ENCODE results near the gene ADAM23. TPM values are rescaled to one million over a fixed set of nuclear protein-coding genes. Genes with fewer than 3 reads are reported as not detected.
A peak's percentile ranks its signal among the peaks of the same experiment; 100 is the strongest.
"Not testable (repeated sequence)": the region's sequence is repeated elsewhere in the genome, so short reads cannot be mapped to it uniquely, and the experiment has no call there.

Gene ADAM23
- 3.7 TPM for total RNA-seq

- Histone ChIP-seq H3K4me1 (ENCODE audit: control insufficient read depth in 3 of 3, insufficient read depth in 3 of 3, low read length in 3 of 3) (peaks cover 5 to 11% (median 11%) of the 10 kb centered on the region in 3 donors), H3K36me3 (ENCODE audit: control insufficient read depth in 3 of 3, insufficient read depth in 3 of 3, low read length in 3 of 3) (no peaks in the 10 kb centered on the region), H3K9ac (ENCODE audit: low read depth in 1 of 3, low read length in 3 of 3) (peak within 1 kb of the TSS; percentile 61 to 79 (median 66)), H3K27ac (ENCODE audit: low read depth, low read length) (no peak within 1 kb of the TSS), H3K4me3 (ENCODE audit: low read length in 3 of 3) (peak within 1 kb of the TSS; percentile 68 to 78 (median 71)), H3K9me3 (ENCODE audit: control insufficient read depth in 3 of 3, low read length in 3 of 3) (no peaks in the 10 kb centered on the region), H3K27me3 (ENCODE audit: control insufficient read depth in 3 of 3, insufficient read depth in 3 of 3, low read length in 3 of 3) (no peaks in the 10 kb centered on the region)
Observed at GRCh38 chr2:206442833-206443734, at the start of gene ADAM23. TSS of gene ADAM23 (plus strand) at chr2:206443532. CDS start at chr2:206443867, 335 bp downstream.

- H3K9me3 ChIP-seq (ENCODE audit: control insufficient read depth in 3 of 3, low read length in 3 of 3), result no peaks in the 10 kb centered on the region
- no peaks in the 10 kb centered on the region for H3K27me3 ChIP-seq (ENCODE audit: control insufficient read depth in 3 of 3, insufficient read depth in 3 of 3, low read length in 3 of 3)
- H3K9ac ChIP-seq (ENCODE audit: low read depth in 1 of 3, low read length in 3 of 3), result no peak overlapping the region
- no peak overlapping the region for H3K4me3 ChIP-seq (ENCODE audit: low read length in 3 of 3)
- no peaks in the 10 kb centered on the region for H3K4me1 ChIP-seq (ENCODE audit: control insufficient read depth in 3 of 3, insufficient read depth in 3 of 3, low read length in 3 of 3)
- no peak overlapping the region for H3K27ac ChIP-seq (ENCODE audit: low read depth, low read length)
- H3K36me3 ChIP-seq (ENCODE audit: control insufficient read depth in 3 of 3, insufficient read depth in 3 of 3, low read length in 3 of 3), result no peaks in the 10 kb centered on the region
Observed at GRCh38 chr2:206396211-206396610, 47.1 kb upstream of the ADAM23 start.

- not testable (repeated sequence) for H3K4me1 ChIP-seq (ENCODE audit: control insufficient read depth in 3 of 3, insufficient read depth in 3 of 3, low read length in 3 of 3); H3K27me3 ChIP-seq (ENCODE audit: control insufficient read depth in 3 of 3, insufficient read depth in 3 of 3, low read length in 3 of 3); H3K4me3 ChIP-seq (ENCODE audit: low read length in 3 of 3); H3K9ac ChIP-seq (ENCODE audit: low read depth in 1 of 3, low read length in 3 of 3); H3K27ac ChIP-seq (ENCODE audit: low read depth, low read length); H3K9me3 ChIP-seq (ENCODE audit: control insufficient read depth in 3 of 3, low read length in 3 of 3); H3K36me3 ChIP-seq (ENCODE audit: control insufficient read depth in 3 of 3, insufficient read depth in 3 of 3, low read length in 3 of 3)
Observed at GRCh38 chr2:206402956-206403569, 40.3 kb upstream of the ADAM23 start.

GRCh38 chr2:206408323-206409320 is 34.7 kb upstream of the ADAM23 start:
- Histone ChIP-seq H3K4me3 (ENCODE audit: low read length in 3 of 3) (no peak overlapping the region), H3K27ac (ENCODE audit: low read depth, low read length) (no peak overlapping the region), H3K36me3 (ENCODE audit: control insufficient read depth in 3 of 3, insufficient read depth in 3 of 3, low read length in 3 of 3) (no peaks in the 10 kb centered on the region), H3K27me3 (ENCODE audit: control insufficient read depth in 3 of 3, insufficient read depth in 3 of 3, low read length in 3 of 3) (no peaks in the 10 kb centered on the region), H3K4me1 (ENCODE audit: control insufficient read depth in 3 of 3, insufficient read depth in 3 of 3, low read length in 3 of 3) (no peaks in the 10 kb centered on the region), H3K9me3 (ENCODE audit: control insufficient read depth in 3 of 3, low read length in 3 of 3) (no peaks in the 10 kb centered on the region), H3K9ac (ENCODE audit: low read depth in 1 of 3, low read length in 3 of 3) (no peak overlapping the region)

GRCh38 chr2:206410714-206411113 is 32.6 kb upstream of the ADAM23 start:
- Histone ChIP-seq H3K36me3 (ENCODE audit: control insufficient read depth in 3 of 3, insufficient read depth in 3 of 3, low read length in 3 of 3) (no peaks in the 10 kb centered on the region), H3K9me3 (ENCODE audit: control insufficient read depth in 3 of 3, low read length in 3 of 3) (no peaks in the 10 kb centered on the region), H3K27me3 (ENCODE audit: control insufficient read depth in 3 of 3, insufficient read depth in 3 of 3, low read length in 3 of 3) (no peaks in the 10 kb centered on the region), H3K4me1 (ENCODE audit: control insufficient read depth in 3 of 3, insufficient read depth in 3 of 3, low read length in 3 of 3) (no peaks in the 10 kb centered on the region), H3K4me3 (ENCODE audit: low read length in 3 of 3) (no peak overlapping the region), H3K27ac (ENCODE audit: low read depth, low read length) (no peak overlapping the region), H3K9ac (ENCODE audit: low read depth in 1 of 3, low read length in 3 of 3) (no peak overlapping the region)

GRCh38 chr2:206415618-206416243 is 27.6 kb upstream of the ADAM23 start:
- Histone ChIP-seq H3K9me3 (ENCODE audit: control insufficient read depth in 3 of 3, low read length in 3 of 3) (no peaks in the 10 kb centered on the region), H3K27me3 (ENCODE audit: control insufficient read depth in 3 of 3, insufficient read depth in 3 of 3, low read length in 3 of 3) (no peaks in the 10 kb centered on the region), H3K36me3 (ENCODE audit: control insufficient read depth in 3 of 3, insufficient read depth in 3 of 3, low read length in 3 of 3) (no peaks in the 10 kb centered on the region), H3K4me3 (ENCODE audit: low read length in 3 of 3) (no peak overlapping the region), H3K9ac (ENCODE audit: low read depth in 1 of 3, low read length in 3 of 3) (no peak overlapping the region), H3K27ac (ENCODE audit: low read depth, low read length) (no peak overlapping the region), H3K4me1 (ENCODE audit: control insufficient read depth in 3 of 3, insufficient read depth in 3 of 3, low read length in 3 of 3) (no peaks in the 10 kb centered on the region)

GRCh38 chr2:206418968-206419367 is 24.4 kb upstream of the ADAM23 start:
- no peaks in the 10 kb centered on the region for H3K36me3 ChIP-seq (ENCODE audit: control insufficient read depth in 3 of 3, insufficient read depth in 3 of 3, low read length in 3 of 3)
- no peaks in the 10 kb centered on the region for H3K4me1 ChIP-seq (ENCODE audit: control insufficient read depth in 3 of 3, insufficient read depth in 3 of 3, low read length in 3 of 3)
- H3K4me3 ChIP-seq (ENCODE audit: low read length in 3 of 3), result no peak overlapping the region
- H3K27ac ChIP-seq (ENCODE audit: low read depth, low read length), result no peak overlapping the region
- H3K27me3 ChIP-seq (ENCODE audit: control insufficient read depth in 3 of 3, insufficient read depth in 3 of 3, low read length in 3 of 3), result no peaks in the 10 kb centered on the region
- H3K9me3 ChIP-seq (ENCODE audit: control insufficient read depth in 3 of 3, low read length in 3 of 3), result no peaks in the 10 kb centered on the region
- H3K9ac ChIP-seq (ENCODE audit: low read depth in 1 of 3, low read length in 3 of 3), result no peak overlapping the region

GRCh38 chr2:206420721-206421120 is 22.6 kb upstream of the ADAM23 start:
- H3K4me1 ChIP-seq (ENCODE audit: control insufficient read depth in 3 of 3, insufficient read depth in 3 of 3, low read length in 3 of 3), result no peaks in the 10 kb centered on the region
- H3K36me3 ChIP-seq (ENCODE audit: control insufficient read depth in 3 of 3, insufficient read depth in 3 of 3, low read length in 3 of 3), result no peaks in the 10 kb centered on the region
- no peak overlapping the region for H3K27ac ChIP-seq (ENCODE audit: low read depth, low read length)
- H3K9me3 ChIP-seq (ENCODE audit: control insufficient read depth in 3 of 3, low read length in 3 of 3), result no peaks in the 10 kb centered on the region
- no peak overlapping the region for H3K9ac ChIP-seq (ENCODE audit: low read depth in 1 of 3, low read length in 3 of 3)
- H3K27me3 ChIP-seq (ENCODE audit: control insufficient read depth in 3 of 3, insufficient read depth in 3 of 3, low read length in 3 of 3), result no peaks in the 10 kb centered on the region
- no peak overlapping the region for H3K4me3 ChIP-seq (ENCODE audit: low read length in 3 of 3)

GRCh38 chr2:206422493-206422892 is 20.8 kb upstream of the ADAM23 start:
- H3K27ac ChIP-seq (ENCODE audit: low read depth, low read length), result no peak overlapping the region
- H3K9me3 ChIP-seq (ENCODE audit: control insufficient read depth in 3 of 3, low read length in 3 of 3), result no peaks in the 10 kb centered on the region
- H3K9ac ChIP-seq (ENCODE audit: low read depth in 1 of 3, low read length in 3 of 3), result no peak overlapping the region
- no peaks in the 10 kb centered on the region for H3K4me1 ChIP-seq (ENCODE audit: control insufficient read depth in 3 of 3, insufficient read depth in 3 of 3, low read length in 3 of 3)
- H3K27me3 ChIP-seq (ENCODE audit: control insufficient read depth in 3 of 3, insufficient read depth in 3 of 3, low read length in 3 of 3), result no peaks in the 10 kb centered on the region
- H3K4me3 ChIP-seq (ENCODE audit: low read length in 3 of 3), result no peak overlapping the region
- H3K36me3 ChIP-seq (ENCODE audit: control insufficient read depth in 3 of 3, insufficient read depth in 3 of 3, low read length in 3 of 3), result no peaks in the 10 kb centered on the region

Data from skeletal muscle tissue (tissue), 4 donors.